Fibroblast of skin of left quadriceps (primary cell): ENCODE measurements around the gene PTPRA.
"Not testable (repeated sequence)": the region's sequence is repeated elsewhere in the genome, so short reads cannot be mapped to it uniquely, and the experiment has no call there.

ENCODE experiments used
- DNase-seq, 2 experiments: peaks; one replicate each; pipeline ENCODE4 v3.0.0-alpha.2; 2013; ENCODE audit warnings: low read depth in 2 of 2

PTPRA gene, protein sequence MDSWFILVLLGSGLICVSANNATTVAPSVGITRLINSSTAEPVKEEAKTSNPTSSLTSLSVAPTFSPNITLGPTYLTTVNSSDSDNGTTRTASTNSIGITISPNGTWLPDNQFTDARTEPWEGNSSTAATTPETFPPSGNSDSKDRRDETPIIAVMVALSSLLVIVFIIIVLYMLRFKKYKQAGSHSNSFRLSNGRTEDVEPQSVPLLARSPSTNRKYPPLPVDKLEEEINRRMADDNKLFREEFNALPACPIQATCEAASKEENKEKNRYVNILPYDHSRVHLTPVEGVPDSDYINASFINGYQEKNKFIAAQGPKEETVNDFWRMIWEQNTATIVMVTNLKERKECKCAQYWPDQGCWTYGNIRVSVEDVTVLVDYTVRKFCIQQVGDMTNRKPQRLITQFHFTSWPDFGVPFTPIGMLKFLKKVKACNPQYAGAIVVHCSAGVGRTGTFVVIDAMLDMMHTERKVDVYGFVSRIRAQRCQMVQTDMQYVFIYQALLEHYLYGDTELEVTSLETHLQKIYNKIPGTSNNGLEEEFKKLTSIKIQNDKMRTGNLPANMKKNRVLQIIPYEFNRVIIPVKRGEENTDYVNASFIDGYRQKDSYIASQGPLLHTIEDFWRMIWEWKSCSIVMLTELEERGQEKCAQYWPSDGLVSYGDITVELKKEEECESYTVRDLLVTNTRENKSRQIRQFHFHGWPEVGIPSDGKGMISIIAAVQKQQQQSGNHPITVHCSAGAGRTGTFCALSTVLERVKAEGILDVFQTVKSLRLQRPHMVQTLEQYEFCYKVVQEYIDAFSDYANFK

DNA sequence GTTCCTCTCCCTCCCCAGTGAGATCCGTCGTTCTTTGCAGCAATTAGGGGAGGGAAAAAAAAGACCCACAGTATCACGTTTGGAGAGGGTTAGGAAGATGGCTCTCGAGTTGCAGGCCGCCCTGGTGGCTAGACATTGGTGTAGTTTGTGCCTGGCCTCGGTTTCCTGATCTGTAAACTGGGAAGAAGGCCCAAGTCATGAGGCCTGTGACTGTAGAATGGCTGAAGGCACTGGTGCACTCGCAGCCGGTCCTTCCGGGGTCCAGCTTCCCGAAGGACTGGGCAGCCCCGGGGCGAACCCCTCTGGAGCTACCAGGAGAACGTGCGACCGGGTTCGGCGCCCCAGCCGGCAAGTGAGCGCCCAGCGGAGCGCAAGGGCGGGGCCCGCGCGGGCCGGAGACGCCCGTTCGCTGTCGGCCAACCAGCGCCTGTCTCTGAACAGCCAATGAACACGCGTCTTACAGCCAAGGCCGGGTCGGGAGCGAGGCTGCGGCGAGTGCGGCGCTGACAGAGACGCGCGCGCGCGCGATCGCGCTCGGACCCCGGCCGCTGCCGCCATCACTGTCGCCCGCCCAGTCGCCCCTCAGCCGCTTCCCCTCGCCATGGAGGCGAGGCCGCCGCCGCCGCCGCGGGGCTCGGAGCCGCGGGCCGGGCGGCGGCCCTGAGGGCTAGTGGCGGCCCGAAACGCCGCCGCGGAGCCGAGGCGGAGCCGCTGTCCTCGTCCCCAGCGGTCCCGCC, at the start of gene PTPRA:
PTPRA (plus strand) TSS at position 472 of the 737 bp plus-strand sequence. CDS start 90,797 bp downstream, outside the sequence.
- peak; percentile 74 to 79 for DNase-seq

- no peak for DNase-seq
Measured at GRCh38 chr20:2825761-2826160, 47.5 kb upstream of the PTPRA start.

DNA sequence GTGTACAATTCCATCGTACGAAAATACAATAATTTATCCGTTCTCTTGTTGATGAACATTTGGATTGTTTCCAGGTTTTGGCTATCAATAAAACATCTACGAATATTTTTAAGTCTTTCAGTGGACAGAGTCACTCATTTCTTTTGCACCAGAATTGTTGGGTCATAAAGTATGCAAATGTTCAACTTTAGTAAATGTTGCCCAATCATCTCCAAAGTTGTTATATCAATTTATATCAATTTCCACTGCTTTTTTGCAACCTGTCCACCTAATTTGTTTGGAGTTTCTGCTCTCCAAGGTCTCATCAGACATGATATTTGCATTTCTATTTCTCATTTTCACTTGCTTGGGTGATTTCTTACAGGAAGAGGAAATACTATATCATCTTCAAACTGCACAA, 46.6 kb upstream of the PTPRA start:
- DNase-seq, result no peak

GRCh38 chr20:2829376-2829775, 43.9 kb upstream of the PTPRA start:
- DNase-seq, result no peak

GRCh38 chr20:2831206-2831605, 42.1 kb upstream of the PTPRA start:
- DNase-seq, result not testable (repeated sequence)

DNA sequence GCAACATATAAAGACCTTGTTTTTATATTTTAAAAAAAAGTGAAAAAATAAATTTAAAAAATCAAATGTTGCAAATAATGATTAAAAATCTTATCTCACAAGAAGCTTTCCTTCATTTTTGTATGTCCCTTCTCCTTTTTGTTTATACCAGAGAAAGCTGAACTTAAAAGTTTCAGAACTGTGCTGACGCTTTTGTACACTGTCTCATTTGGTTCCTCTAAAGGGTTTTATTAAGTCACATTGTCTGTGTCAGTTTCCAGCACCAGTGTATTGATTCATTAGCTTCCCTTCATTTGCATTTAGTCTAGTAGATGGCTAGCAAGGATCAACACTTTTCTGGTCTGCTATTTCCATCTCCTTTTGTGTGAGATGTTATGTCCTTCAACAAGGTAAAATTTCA, 39.5 kb upstream of the PTPRA start:
- no peak for DNase-seq

DNA sequence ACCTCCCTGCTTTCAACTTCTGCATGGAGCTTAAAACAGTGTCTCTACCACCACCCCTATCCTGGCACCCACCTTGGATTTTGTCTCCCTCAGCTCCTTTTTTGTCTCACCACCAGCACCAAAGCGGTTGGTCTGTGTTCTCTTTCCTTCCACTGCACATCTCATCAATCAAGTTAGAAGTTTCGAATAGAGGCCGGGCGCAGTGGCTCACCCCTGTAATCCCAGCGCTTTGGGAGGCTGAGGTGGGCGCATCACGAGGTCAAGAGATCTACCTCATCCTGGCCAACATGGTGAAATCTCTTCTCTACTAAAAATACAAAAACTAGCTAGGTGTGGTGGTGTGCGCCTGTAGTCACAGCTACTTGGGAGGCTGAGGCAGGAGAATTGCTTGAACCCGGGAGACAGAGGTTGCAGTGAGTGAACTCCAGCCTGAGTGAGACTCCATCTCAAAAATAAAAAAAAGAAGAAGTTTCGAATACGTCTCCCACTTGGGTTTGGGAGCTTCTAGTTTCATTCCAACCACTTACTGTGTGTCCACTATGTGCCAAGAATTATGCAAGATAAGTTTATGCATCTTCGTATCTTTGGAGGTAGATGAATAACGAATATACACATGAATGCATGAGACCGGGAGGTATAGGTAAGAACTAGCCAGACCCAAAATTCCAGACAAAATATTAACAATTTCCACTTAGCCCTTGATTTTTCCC, 38.7 kb upstream of the PTPRA start:
- DNase-seq, result no peak

- no peak for DNase-seq
Measured at GRCh38 chr20:2835331-2835796, 37.9 kb upstream of the PTPRA start.

GRCh38 chr20:2836035-2836434, 37.2 kb upstream of the PTPRA start:
- no peak for DNase-seq

- no peak for DNase-seq
Measured at GRCh38 chr20:2837221-2837960, 35.9 kb upstream of the PTPRA start.

DNA sequence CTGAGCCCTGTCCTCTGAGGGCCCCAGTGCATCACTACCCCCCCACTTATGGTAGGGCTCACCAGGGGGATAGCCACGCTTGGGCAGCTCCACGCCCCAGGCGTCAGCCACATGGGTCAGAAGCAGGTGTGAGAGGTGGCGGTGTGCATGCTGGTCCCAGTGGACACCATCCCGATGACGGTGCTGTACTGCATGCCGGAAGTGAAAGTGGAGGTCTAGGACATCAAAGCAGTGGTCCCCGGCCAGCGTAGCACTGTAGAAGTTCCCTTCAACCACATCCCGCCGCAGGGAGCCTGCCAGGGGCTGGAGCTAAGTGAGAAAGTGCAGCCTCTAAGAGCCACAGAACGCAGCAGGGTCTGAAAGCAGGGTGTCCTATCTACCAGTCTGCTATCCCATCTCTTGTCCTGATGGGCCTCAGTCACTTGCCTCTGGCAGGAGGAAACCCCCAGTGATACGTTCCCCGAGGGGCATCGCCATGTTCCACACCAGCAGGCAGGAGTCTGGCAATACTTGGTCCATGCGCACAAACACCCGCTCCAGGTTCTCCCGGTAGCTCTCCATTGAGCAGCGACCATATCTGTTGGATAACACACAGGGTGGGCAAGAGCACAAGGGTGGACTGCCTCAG, 35.0 kb upstream of the PTPRA start:
- DNase-seq, result no peak

DNA sequence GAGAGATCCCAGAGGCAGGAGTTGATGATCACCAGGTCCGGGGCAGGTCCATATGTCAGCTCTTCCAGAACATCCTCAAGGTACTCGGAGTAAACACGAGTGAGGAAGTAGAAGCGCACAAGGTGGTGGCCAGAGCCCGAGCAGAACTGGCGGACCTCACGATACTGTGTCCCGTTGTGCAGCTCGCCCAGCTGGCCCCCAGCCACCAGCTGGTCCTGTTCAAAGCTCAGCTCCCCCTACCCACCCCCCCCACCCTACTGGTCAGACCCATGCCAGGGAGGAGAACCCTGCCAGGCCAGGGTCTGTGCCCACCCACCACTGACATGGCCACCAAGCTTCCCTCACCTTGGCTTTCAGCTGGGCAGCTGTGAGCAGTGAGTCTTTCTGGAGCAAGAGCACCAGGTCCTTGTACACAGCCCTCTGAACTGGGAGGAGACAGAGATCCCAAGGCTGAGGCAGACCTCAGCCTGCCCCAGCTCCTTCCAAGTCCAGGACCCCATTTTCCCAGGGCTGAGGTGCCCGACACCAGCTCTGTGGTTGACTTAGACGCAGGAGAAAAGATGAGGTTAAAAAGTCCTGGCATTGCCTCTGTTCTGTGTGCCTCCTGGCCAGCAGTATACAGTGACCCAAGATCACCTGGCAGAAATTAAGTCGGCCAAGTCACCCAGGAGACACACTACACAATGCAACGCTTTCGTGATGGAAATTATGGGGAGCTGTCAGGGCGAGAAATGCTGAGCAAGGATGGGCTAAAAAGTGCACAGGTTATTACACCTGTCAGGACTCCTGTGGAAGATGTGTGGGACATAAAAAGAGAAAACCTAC, 34.2 kb upstream of the PTPRA start:
- DNase-seq, result no peak

DNA sequence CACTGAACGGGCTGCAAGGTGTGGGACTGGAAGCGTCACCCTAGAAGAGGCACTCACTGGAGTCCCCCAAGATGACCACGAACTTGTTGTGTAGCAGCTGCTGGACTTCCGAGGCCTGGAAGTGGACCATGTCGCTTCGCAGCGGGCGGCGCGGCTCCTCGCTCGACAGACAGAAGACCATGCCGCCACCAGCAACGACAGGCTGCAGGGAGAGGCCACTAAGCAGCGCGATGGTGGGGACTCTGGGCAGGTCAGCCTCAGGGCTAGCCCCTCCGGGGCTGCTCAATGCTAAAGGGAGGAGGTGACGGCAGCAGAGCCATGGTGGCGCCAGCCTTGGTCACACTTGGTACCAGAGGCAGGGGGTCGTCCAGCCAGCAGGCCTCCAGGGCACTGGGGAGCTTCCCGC, 33.5 kb upstream of the PTPRA start:
- no peak for DNase-seq

DNA sequence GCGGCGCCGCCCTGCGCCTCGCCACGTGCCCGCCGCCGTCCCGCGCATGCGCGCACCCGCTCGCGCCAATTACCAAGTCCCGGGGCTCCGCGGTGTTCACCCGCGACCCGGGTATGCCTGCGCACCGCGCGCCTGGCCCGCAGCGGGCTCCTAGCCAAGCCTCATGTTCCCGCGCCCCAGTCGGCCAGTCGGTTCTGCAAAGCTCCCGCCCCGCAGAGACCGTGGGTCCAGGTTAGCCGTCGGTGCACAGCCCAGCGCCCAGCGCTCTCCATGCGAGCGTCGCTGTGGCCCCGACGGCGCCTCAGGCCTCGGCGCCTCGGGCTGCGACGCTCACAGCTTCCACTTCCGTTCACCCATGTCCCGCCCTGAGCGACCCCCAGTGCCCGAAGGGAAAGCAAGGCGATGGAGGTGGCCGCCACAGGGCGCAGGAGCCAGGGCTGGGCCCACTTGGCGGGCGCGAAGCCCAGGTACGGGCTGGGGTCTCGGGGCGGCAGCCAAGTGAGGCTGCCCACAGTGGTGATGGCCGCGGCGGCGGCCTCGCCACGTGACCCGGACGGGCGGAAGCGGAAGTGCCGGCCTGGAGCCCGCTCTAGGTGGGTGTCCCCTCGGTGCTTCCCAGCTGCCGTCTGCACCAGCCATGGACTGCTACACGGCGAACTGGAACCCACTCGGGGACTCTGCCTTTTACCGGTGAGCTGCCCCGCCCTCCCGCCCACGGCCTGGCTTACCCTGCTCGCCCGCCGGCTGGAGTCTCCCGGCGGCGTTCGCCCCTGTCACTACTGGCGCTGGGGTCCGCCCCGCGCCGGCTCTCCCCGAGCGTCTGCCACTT, 32.9 kb upstream of the PTPRA start, which contains the start of the genes PCED1A and VPS16:
PCED1A (minus strand) TSS at position 518 of the 829 bp plus-strand sequence. CDS start 743 bp downstream, outside the sequence.
VPS16 (plus strand) TSS at position 608 of the 829 bp plus-strand sequence; CDS start at position 638, 30 bp downstream.
- DNase-seq, result peak in 1 of 2 experiments; percentile 63

DNA sequence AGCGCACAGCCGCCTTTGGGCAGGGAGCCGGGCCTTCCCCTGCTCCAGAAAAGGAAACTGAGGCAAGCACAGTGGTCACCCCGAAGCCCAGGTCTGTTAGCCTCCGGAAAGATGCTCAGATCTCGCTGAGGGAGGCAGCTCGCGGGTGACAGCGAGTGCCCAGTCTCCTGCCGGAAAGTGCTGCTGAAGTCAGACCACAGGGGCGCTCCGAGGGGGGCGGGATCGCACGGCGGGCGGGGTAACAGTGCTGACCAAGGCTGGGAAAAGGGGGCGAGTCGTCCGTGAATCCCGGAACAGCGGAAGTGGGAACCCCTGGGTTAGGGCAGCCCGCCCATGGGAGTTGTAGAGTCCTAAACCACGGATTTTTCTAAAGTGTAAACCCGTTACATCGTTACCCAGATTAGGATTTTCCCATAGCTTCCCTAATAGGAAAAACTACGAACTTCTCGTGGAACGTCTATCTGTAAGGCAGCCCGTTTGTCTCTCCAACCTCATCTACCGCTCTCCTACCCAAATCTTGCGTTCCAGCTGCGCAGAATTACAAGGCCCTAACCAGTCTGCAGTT, 32.2 kb upstream of the PTPRA start:
- peak in 1 of 2 experiments; percentile 25 for DNase-seq

GRCh38 chr20:2845607-2846006, 27.7 kb upstream of the PTPRA start:
- DNase-seq, result no peak

DNA sequence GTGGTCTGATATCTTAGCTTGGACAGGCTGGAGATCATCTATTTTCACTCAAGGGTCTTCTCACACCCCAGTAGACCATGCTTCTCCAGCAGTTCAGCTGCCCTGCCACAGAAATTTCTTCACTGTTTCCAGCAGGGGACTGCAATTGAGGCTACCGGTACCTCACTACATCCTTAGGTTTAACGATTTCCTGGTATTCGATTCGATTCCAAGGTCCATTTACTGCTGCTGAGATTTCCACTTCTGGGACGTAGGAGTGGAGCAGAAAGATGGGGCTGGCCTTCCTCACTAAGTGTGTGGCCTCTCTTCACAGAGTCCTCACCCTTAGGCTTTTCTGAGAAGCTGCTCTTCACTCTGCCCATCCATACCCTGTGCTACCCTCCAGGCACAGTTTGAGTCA, 26.6 kb upstream of the PTPRA start:
- DNase-seq, result no peak

- no peak for DNase-seq
Measured at GRCh38 chr20:2847802-2848201, 25.5 kb upstream of the PTPRA start.
